GM21576 (cell line): ENCODE results near the gene CLASP1.
"Not testable (repeated sequence)": the region's sequence is repeated elsewhere in the genome, so short reads cannot be mapped to it uniquely, and the experiment has no call there.

Source experiments
- ATAC-seq: cut with Tn5 transposase; IDR thresholded peaks from one replicate; pipeline ENCODE4 v1.9.1; 2021; ENCODE audit warnings: mild to moderate bottlenecking, moderate library complexity; ENCODE audit not compliant: unreplicated experiment

Gene CLASP1

GRCh38 chr2:121584741-121585140, 64.5 kb downstream of the CLASP1 start:
- no peak for ATAC-seq

- ATAC-seq = no peak
Measured at GRCh38 chr2:121583555-121583954, 65.7 kb downstream of the CLASP1 start.

GRCh38 chr2:121582272-121582671, 67.0 kb downstream of the CLASP1 start:
- ATAC-seq = no peak

- no peak for ATAC-seq
Measured at GRCh38 chr2:121579309-121579708, 70.0 kb downstream of the CLASP1 start.

GRCh38 chr2:121577381-121577780, 71.9 kb downstream of the CLASP1 start:
- ATAC-seq = no peak

GRCh38 chr2:121576263-121576662, 73.0 kb downstream of the CLASP1 start:
- no peak for ATAC-seq

DNA sequence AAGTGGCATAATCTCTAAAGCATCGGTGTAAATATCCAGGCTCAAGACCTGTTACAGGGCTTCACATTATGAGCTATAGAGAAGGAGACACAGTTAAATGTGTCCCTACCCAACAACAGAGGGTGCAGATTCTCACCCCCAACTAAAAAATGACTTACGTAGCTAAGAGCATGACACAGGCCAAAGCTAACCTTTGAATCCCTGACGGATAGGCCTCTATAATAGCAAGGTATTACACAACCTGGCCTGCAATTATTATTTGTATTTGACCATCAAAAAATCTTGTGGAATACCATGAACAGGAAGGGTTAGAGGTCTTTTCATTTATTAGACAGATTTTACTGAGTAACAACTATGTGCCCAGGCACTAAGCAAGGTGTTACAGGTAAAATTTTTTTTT, 73.5 kb downstream of the CLASP1 start:
- ATAC-seq = no peak

GRCh38 chr2:121570667-121571055, 78.6 kb downstream of the CLASP1 start:
- ATAC-seq = no peak

DNA sequence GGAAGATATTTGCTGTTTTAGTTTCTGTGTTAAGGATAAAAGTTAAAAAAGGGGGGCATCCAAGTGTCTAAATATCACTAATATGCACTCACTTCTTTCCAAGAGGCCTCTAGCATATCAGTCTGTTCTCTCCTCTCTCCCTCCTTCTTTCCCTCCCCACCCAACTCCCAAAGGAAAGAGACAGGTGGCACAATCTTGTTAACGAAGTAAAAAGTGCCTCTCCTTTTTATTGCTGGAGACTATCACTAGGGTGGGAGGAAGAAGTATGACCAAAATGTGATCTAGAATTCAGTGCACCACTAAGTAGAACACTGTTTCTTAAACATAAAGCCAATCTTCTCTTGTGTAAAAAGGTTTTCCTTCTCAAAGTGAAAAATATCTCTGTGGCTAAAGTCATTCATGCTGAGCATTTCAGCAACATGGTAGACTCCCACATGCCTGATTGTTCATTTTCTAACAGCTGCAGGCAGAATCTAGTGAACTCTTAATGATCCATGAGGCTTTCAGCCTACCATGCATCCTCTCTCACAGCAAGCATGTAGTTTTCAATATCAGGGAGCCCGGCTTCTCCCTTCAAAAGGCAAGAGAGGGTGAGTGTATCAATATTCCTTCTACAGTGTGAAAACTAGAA, 79.1 kb downstream of the CLASP1 start:
- no peak for ATAC-seq

DNA sequence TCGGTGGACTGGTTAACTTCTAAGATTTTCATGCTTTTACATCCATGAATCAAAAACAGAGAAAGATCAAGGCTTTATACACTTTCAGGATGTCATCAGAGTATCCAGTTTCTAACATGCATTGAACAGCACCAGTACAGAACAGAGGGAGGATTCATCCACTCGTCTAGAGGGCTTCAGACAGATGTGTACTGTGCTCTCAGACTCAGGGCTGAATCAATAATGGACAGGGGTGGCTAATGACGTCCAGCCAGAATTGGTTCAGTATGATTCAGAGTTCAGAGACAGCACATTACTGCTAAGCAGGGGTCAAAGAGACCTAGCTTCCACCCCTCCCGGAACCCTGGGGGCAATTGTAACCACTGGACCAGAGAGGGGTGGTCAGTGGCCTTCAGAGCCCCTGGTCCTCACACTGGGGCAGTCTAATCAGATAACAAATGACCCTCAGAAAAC, 81.3 kb downstream of the CLASP1 start:
- no peak for ATAC-seq

DNA sequence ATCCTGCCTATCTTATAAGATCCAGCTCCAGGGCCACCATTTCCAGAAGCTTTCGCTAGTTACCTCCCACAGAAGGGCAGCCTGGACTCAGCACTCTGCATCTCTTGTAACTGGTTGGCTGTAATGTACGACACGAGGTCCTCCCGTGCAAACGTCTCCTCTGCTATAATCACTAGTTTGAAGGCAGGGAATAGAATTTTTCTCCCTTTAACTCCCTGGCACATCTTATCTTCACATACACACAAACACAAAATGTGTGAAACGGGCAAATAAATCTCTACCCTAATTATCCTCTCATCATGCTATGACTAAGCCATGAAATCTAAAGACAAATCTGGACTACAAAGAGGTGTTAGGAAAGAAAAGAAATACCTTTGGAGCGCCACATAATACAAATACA, 81.8 kb downstream of the CLASP1 start:
- no peak for ATAC-seq

DNA sequence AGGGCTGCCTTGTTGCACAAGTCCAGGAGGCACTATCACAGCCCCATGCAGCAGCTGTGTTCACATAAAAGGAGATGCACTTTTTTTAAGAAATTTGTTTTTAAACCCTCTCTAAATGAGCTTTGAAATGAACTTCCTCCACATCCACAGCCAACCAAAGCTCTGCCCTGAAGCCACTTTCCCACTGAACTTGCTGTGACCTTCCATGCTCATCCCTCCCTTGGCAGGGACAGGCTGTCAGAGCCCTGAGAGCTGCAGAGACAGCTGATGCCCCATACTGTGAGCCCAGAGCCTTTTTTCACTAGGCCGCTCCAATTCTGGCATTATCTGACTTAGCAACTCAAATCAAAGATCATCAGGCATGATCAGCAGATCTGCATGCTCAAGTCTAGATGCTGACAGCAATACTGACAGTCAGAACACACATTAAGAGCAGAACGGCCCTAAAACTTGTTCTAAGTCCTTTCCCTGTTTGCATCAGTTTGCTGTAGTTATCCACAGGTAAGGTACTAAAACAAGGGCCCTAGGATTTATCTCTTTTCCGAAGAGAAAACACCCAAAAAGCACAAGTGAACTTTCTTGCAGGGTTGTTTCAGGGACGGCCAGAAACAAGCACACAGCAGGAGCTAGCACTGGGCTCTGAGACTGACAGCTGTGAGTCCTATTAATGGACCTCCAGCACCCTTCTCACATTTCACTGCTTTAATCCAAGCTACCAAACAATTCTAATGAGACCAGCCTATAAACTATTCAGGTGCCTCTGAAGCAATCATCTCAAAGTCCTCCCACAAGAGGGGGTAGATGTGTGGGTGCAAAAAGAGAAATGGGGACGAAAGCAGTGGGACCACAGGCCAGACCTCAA, 83.6 kb downstream of the CLASP1 start:
- no peak for ATAC-seq

DNA sequence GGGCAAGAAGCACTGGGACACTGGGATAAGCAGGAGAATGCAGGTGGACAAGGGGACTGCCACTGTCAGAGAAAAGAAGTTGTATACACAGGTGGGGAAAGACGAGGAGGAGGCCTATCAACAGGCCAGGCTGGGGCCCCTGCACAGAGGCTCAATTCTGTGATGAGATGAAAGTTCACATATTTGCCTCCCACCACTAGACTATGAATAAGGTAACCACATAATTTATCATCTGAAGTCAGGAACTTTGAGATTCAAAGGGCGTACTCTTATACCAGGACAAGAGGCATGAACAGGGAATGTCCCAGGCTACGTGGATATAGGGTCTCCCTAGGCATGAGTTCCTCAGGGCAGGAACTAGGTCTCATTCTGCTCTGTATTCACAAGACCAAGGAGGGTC, 84.4 kb downstream of the CLASP1 start:
- no peak for ATAC-seq

DNA sequence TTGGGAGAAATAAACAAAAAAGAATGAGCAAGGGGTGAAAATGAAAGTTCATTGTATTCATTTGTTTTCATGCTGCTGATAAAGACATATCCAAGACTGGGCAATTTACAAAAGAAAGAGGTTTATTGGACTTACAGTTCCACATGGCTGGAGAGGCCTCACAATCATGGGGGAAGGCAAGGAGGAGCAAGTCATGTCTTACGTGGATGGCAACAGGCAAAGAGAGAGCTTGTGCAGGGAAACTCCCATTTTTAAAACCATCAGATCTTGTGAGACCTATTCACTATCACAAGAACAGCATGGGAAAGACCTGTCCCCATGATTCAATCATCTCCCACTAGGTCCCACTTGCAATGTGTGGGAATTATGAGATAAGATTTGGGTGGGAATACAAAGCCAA, 85.5 kb downstream of the CLASP1 start:
- not testable (repeated sequence) for ATAC-seq

DNA sequence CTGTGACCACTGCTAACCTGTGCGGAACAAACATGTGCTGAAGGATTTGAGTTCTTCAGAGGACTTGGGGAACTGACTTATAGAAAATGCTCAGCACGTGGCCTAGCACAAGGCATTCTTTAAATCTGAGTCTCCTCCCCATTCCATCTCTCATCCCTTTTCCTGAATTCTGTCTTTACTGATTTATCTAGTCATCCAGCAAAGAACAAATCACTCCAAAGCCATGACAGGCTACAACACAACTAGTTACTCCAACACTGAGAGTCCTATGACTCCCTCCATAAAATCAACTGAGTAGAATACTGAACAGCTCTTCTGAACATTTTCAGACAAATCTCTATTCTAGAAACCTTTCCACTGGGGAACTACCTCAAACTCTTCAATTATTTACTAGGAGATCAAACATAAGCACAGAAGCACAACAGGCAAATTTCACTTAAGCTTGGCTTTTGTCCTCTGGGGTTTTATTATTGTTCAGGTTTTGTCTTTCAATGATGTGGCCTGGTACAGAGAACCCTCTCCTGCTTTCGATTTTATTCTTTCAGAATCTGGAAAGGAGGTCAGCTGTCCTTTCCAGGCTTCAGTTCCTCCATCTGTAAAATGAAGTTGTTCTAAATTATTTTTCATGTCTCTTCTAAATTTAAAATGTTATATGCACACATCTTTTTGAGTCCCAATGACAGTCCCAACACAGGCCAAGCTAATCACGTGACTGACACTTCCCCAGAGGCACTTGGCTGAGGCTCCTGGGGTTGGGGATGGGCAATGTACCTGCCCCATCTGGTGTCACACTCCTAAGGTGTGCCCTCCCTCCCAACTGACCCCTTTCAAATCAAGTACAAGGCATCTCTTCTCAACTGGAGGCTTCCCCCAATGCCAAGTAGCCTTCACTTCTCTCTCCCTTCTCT, 86.7 kb downstream of the CLASP1 start:
- ATAC-seq = no peak

- no peak for ATAC-seq
Measured at GRCh38 chr2:121561617-121562268, 87.5 kb downstream of the CLASP1 start.

DNA sequence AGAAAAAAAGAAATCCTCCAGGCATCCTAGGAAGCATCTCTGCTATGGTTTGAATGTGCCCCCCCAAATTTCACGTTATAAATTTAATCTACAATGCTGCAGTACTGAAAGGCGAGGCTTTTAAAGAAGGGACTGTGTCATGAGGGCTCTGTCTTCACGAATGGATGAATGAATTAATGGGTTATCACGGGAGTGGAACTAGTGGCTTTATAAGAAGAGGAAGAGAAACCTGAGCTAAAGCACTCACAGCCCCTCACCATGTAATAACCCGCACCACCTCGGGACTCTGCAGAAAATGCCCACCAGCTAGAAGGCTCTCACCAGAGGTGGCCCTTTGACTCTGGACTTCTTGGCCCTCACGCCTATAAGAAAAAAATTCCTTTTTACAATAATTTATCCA, 90.9 kb downstream of the CLASP1 start:
- peak; percentile 47 for ATAC-seq

- ATAC-seq = no peak
Measured at GRCh38 chr2:121555008-121555407, 94.3 kb downstream of the CLASP1 start.

DNA sequence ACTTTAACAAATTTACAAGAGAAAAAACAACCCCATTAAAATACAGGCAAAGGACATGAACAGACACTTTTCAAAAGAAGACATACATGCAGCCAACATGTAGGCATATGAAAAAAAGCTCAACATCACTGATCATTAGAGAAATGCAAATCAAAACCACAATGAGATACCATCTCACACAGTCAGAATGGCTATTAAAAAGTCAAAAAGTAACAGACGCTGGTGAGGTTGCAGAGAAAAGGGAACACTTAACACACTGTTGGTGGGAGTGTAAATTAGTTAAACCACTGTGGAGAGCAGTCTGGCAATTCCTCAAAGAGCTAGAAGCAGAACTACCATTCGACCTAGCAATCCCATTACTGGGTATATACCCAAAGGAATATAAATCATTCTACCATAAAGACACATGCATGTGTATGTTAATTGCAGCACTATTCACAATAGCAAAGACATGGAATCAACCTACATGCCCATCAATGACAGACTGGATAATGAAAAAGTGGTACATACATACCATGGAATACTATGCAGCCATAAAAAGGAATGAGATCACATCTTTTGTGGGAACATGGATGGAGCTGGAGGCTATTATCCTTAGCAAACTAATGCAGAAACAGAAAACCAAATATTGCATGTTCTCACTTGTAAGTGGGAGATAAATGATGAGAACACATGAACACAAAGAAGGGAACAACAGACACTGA, 96.6 kb downstream of the CLASP1 start:
- ATAC-seq = not testable (repeated sequence)

DNA sequence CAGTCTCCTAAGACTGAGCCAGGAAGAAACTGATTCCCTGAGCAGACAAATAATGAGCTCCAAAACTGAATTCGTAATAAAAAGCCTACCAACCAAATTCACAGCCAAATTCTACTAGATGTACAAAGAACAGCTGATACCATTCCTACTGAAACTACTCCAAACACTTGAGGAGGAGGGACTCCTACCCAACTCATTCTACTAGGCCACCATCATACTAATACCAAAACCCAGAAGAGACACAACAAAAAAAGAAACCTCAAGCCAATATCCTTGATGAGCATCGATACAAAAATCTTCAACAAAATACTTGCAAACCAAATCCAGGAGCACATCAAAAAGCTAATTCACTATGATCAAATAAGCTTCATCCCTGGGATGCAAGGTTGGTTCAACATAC, 98.6 kb downstream of the CLASP1 start:
- no peak for ATAC-seq
